Left lung (tissue), 10 donors: ENCODE results near the gene BANK1. TPM values are rescaled to one million over a fixed set of nuclear protein-coding genes. Genes with fewer than 3 reads are reported as not detected.

Experiments
- ATAC-seq: fragments of 200-7000 bp; cut with Tn5 transposase; one replicate; pipeline ENCODE4 v1.9.1; 2020; ENCODE audit warnings: moderate library complexity
- DNase-seq, 4 donors: peaks; one replicate each; pipeline ENCODE4 v3.0.0-alpha.2; 2013 to 2020
- H3K27ac ChIP-seq, 2 donors: fragments of 200-600 bp; sonication (generic) in 1 of 2; one replicate each; pipeline versions ENCODE4 v1.5.0 to v1.8.0; 2020 to 2021
- H3K27me3 ChIP-seq, 2 donors: fragments of 200-600 bp; sonication (generic) in 1 of 2; one replicate each; pipeline versions ENCODE4 v1.5.0 to v1.8.0; 2020 to 2021
- H3K36me3 ChIP-seq, 2 donors: fragments of 200-600 bp; sonication (generic) in 1 of 2; one replicate each; pipeline versions ENCODE4 v1.5.0 to v1.8.0; 2020 to 2021
- H3K4me1 ChIP-seq, 2 donors: fragments of 200-600 bp; one replicate each; pipeline ENCODE4 v1.8.0; 2021
- H3K4me3 ChIP-seq, 2 donors: fragments of 200-600 bp; sonication (generic) in 1 of 2; one replicate each; pipeline versions ENCODE4 v1.5.0 to v1.8.0; 2020 to 2021; ENCODE audit warnings: mild to moderate bottlenecking in 1 of 2
- H3K9me3 ChIP-seq, 2 donors: fragments of 200-600 bp; sonication (generic) in 1 of 2; one replicate each; pipeline versions ENCODE4 v1.5.0 to v1.8.0; 2020 to 2021
- CTCF ChIP-seq, 2 donors: fragments of 200-600 bp; sonication (generic) in 1 of 2; IDR thresholded peaks; one replicate each; pipeline versions ENCODE4 v1.5.0 to v1.8.0; 2021; ENCODE audit warnings: antibody characterized with exemption in 2 of 2
- intact Hi-C, 2 donors: fragments of 100-400 bp; cut with DNase I; formaldehyde crosslinking; loops; one replicate each; pipeline versions ENCODE4 v1.11.2 to v1.14.2; 2022
- polyA plus RNA-seq, 6 donors: library from polyadenylated mRNA; unstranded; fragments of 120-200 nt; gene quantifications; one replicate each; pipeline ENCODE4 v1.2.1, GENCODE V29; 2013; ENCODE audit not compliant: insufficient read length in 6 of 6
- total RNA-seq, 2 donors: library from RNA; stranded (reverse); fragmentation: NEBNext Ultra II Directional; extraction: Animal tissue kit (Norgen Biotek cat#: 25700); gene quantifications; one replicate each; pipeline ENCODE4 v1.2.1, GENCODE V29; 2021
- donor health status: DM: no; HTN: yes; CAD: no.
- donor health status: DM: no; HTN: no; CAD: no.

Gene BANK1
- total and polyA plus RNA-seq, 8 donors: 1.7 to 11.1 (median 2.4) TPM

DNA sequence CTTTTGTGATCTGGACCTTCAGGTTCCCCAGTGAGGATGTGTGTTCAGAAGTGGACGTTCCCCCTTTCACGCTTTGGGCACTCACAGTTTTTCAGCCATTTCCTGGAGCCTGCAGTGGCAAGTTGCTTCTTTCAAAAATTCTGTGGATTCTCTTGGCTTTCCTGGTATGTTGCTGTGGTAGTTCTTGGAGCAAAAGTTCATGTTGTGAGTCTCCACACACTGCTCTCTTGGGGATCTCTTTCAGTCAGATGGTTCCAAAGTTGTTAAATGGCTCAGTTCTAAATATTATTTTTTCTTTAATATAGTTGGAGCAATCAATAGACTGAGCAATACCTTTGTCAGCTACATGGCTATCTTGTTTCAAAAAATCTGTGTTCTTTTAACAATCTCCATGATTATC is 28.5 kb upstream of the BANK1 start:
- TF ChIP-seq CTCF (IDR thresholded peaks at IDR 0.05): no peak
- Histone ChIP-seq H3K9me3 (peaks cover 0 to 9% of the 10 kb centered on the region in 2 donors), H3K27ac (no peak overlapping the region), H3K27me3 (no peaks in the 10 kb centered on the region), H3K4me1 (no peaks in the 10 kb centered on the region), H3K36me3 (no peaks in the 10 kb centered on the region), H3K4me3 (no peak overlapping the region)
- DNase-seq (no peak), ATAC-seq (no peak)
- intact Hi-C loops: no loop called here

DNA sequence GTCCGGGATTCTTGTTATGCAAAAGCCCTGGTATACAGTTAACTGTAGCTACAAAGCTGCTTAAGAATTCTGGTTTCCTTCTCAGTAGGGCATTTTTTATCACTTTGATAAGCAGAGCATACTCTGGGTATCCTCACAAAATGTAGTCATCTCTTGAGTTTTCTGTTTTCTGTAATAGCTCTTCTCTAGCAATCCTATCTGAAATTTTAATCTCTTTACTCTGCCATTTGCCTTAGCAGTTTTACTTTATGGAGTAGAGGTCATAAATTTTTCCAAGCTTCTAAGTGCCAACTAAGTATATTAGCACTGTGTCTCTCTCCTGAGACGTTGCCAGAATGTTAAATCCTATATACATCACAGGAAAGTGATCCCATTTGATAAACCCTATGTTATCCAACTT is 28.0 kb upstream of the BANK1 start:
- Histone ChIP-seq H3K27ac (no peak overlapping the region), H3K9me3 (peaks cover 0 to 14% of the 10 kb centered on the region in 2 donors), H3K4me3 (no peak overlapping the region), H3K27me3 (no peaks in the 10 kb centered on the region), H3K4me1 (no peaks in the 10 kb centered on the region), H3K36me3 (no peaks in the 10 kb centered on the region)
- no peak for DNase-seq
- ATAC-seq: no peak
- intact Hi-C loops: no loop called here
- TF ChIP-seq CTCF (IDR thresholded peaks at IDR 0.05): no peak

DNA sequence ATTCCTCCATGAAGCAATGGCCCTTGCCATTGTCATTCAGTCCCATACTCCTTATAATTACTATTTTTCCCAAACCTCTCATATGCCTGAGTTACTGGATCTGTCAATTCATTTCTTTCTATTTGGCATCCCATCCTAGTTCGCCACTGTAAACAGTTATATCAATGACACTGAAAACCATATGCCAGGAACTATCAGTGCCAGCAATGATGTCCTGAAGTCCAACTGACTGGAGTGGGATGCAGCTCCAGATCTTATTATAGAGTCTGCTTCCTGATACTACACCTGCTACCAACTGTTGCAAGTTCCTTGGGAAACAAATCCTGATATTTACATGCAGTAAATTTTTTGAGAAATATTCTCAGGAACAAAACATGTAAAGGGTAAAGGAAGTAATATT is 27.0 kb upstream of the BANK1 start:
- DNase-seq (no peak), ATAC-seq (no peak)
- intact Hi-C loops: no loop called here
- Histone ChIP-seq H3K9me3 (peaks cover 0 to 22% of the 10 kb centered on the region in 2 donors), H3K36me3 (no peaks in the 10 kb centered on the region), H3K4me3 (no peak overlapping the region), H3K27ac (no peak overlapping the region), H3K4me1 (no peaks in the 10 kb centered on the region), H3K27me3 (no peaks in the 10 kb centered on the region)
- TF ChIP-seq CTCF (IDR thresholded peaks at IDR 0.05): no peak

- Histone ChIP-seq H3K9me3 (peaks cover 0 to 26% of the 10 kb centered on the region in 2 donors), H3K4me1 (no peaks in the 10 kb centered on the region), H3K36me3 (no peaks in the 10 kb centered on the region), H3K4me3 (no peak overlapping the region), H3K27me3 (no peaks in the 10 kb centered on the region), H3K27ac (no peak overlapping the region)
- TF ChIP-seq CTCF (IDR thresholded peaks at IDR 0.05): no peak
- ATAC-seq (no peak), DNase-seq (no peak)
- intact Hi-C loops: no loop called here
Observed at GRCh38 chr4:101774807-101775206, 15.7 kb upstream of the BANK1 start.

DNA sequence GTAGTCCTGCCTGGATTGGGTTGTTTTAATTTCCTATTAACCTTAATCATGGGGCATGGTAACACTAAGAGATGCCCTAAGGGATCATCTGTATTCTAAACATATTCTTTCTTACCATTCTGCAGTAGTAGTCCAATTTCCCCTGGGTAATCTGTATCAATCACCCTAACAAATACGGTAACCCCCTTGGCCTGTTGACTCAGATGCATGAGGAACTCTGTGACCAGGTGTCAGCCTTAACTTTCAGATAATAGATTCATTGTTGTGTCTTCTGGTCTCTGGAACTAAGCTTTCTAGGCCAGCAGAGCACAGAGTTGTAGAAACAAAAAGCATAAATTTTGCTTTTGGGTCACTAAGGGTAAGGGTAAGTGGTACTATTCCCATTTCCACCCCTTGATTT is 13.1 kb upstream of the BANK1 start:
- H3K4me3 ChIP-seq: no peak overlapping the region
- H3K27ac ChIP-seq: no peak overlapping the region
- no peaks in the 10 kb centered on the region for H3K27me3 ChIP-seq
- no peak for TF ChIP-seq CTCF (IDR thresholded peaks at IDR 0.05)
- H3K4me1 ChIP-seq: no peaks in the 10 kb centered on the region
- DNase-seq: no peak
- no peaks in the 10 kb centered on the region for H3K36me3 ChIP-seq
- no peak for ATAC-seq
- intact Hi-C loops: no loop called here
- H3K9me3 ChIP-seq: peaks cover 0 to 7% of the 10 kb centered on the region in 2 donors
